Heart left ventricle (tissue), 13 donors: ENCODE measurements around the gene CCDC196.

Experiments
- CTCF ChIP-seq, 12 donors: fragments of 200-600 bp; sonication (generic) in 4 of 12; IDR thresholded peaks; one replicate each; pipeline versions ENCODE4 v1.5.0 to v1.8.0; 2018 to 2022; ENCODE audit warnings: antibody characterized with exemption in 12 of 12, mild to moderate bottlenecking in 5 of 12
- POLR2A ChIP-seq, 2 donors: fragments of 450-650 bp; IDR thresholded peaks; one replicate each; pipeline ENCODE4 v1.6.1; 2017; ENCODE audit warnings: antibody characterized with exemption in 2 of 2, mild to moderate bottlenecking in 2 of 2, moderate library complexity in 2 of 2
- donor health status: ischemic (EF 13 %, LVEDD 7.1; RV severe dilation, severe dysfunction).
- donor health status: DM: no; HTN: yes; CAD: no.
- donor health status: DM: no; HTN: no; CAD: no.
- donor health status: ischemic (EF 25% LVEDD 6.9; RV normal size, moderate dysfunction).
- donor health status: ischemic (EF 25% LVEDD 5.7; RV mildly dilated, moderate dysfunction).
- donor health status: ischemic (EF 35%, LVEDD 5.7; RV mildly dilated, moderate dysfunction).
- donor health status: nonischemic (EF 11% LVEDD 7.7; RV severe dilation, severe dysfunction).
- donor health status: DM: yes; HTN: yes; CAD: no.
- donor health status: PGD.
- donor health status: ischemic (EF 29% LVEDD 5.4; RV normal size, mild dysfunction).
- donor health status: nonischemic (EF 23%, LVEDD 6.1; RV moderate dilation, normal function).

DNA sequence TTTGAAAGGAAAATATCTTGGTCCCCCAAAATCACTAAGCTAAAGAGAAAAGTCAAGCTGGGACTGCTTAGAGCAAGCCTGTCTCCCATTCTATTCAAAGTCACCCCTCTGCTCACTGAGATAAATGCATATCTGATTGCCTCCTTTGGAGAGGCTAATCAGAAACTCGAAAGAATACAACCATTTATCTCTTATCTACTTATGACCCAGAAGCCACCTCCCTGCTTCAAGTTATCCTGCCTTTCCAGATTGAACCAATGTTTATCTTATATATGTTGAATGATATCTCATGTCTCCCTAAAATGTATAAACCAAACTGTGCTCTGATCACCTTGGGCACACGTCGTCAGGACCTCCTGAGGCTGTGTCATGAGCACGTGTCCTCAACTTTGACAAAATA, 14.6 kb upstream of the CCDC196 start:
- TF ChIP-seq CTCF (IDR thresholded peaks at IDR 0.05) = no peak
- no peak for TF ChIP-seq POLR2A (IDR thresholded peaks at IDR 0.05)
